BJ (cell line): ENCODE data around the gene SLC22A25. TPM values are rescaled to one million over a fixed set of nuclear protein-coding genes. Genes with fewer than 3 reads are reported as not detected.

Experiments used
- CTCF ChIA-PET: fragments of 350-600 bp; formaldehyde crosslinking; extraction: SDS; loops from one replicate; lab custom pipeline; 2021; ENCODE audit warnings: antibody characterized with exemption, inconsistent platforms; lab: Yijun Ruan, JAX
- POLR2A ChIA-PET: fragments of 300-600 bp; sonication (Branson Sonifier 250); formaldehyde crosslinking; extraction: SDS; loops from one replicate; lab custom pipeline; 2021; ENCODE audit warnings: antibody characterized with exemption; lab: Charles Lee
- DNase-seq: peaks from one replicate; pipeline ENCODE4 v3.0.0-alpha.2; 2011; ENCODE audit warnings: low read depth
- H3K27me3 ChIP-seq: 2 replicates; pipeline ENCODE4 v1.6.0; 2011; ENCODE audit warnings: low read length; ENCODE audit not compliant: control insufficient read depth, insufficient read depth
- H3K36me3 ChIP-seq: 2 replicates; pipeline ENCODE4 v1.5.1; 2011; ENCODE audit warnings: low read length; ENCODE audit not compliant: control insufficient read depth, insufficient read depth
- H3K4me3 ChIP-seq: 2 replicates; pipeline ENCODE4 v1.5.1; 2011; ENCODE audit warnings: low read depth, mild to moderate bottlenecking, control low read depth, low read length
- polyA plus RNA-seq: library from polyadenylated mRNA; depleted of rRNA; stranded (reverse); fragments of >200 nt; gene quantifications from 2 replicates; pipeline ENCODE4 v1.2.3, GENCODE V29; 2011; rRNA removed
- TF ChIP-seq, protein P1 (sequence below): IDR thresholded peaks from 2 replicates; pipeline ENCODE4 v1.5.1; 2011; ENCODE audit warnings: low read depth, mild to moderate bottlenecking, control low read depth, inconsistent platforms, low read length, moderate library complexity; ENCODE audit not compliant: insufficient read depth

Gene SLC22A25
- polyA plus RNA-seq, 1 experiment, result not detected

DNA sequence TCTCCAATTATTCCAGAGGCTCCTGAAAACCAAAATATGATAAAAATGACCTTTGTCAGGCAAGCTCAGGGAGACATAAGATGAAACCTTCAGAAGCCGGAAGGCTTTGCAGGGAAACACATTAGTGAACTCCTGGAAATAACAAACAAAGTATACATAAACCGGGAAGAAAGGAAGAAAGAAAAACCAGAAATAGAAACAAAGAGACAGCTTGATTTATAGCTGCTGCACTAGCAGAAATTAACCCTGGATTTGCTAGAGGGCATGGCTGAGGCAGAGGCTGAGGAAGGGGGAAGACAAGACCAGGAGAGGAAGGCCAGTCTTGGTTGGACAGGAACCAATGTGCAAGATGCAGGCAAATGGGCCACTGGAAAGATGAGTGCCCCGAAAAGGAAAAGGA, 33.3 kb downstream of the SLC22A25 start:
- no peak overlapping the region for H3K4me3 ChIP-seq
- DNase-seq, result no peak
- H3K36me3 ChIP-seq, result no peaks in the 10 kb centered on the region
- H3K27me3 ChIP-seq, result no peaks in the 10 kb centered on the region
- TF ChIP-seq, protein P1, sequence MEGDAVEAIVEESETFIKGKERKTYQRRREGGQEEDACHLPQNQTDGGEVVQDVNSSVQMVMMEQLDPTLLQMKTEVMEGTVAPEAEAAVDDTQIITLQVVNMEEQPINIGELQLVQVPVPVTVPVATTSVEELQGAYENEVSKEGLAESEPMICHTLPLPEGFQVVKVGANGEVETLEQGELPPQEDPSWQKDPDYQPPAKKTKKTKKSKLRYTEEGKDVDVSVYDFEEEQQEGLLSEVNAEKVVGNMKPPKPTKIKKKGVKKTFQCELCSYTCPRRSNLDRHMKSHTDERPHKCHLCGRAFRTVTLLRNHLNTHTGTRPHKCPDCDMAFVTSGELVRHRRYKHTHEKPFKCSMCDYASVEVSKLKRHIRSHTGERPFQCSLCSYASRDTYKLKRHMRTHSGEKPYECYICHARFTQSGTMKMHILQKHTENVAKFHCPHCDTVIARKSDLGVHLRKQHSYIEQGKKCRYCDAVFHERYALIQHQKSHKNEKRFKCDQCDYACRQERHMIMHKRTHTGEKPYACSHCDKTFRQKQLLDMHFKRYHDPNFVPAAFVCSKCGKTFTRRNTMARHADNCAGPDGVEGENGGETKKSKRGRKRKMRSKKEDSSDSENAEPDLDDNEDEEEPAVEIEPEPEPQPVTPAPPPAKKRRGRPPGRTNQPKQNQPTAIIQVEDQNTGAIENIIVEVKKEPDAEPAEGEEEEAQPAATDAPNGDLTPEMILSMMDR, result no peak
- POLR2A ChIA-PET, result no interaction called here
- CTCF ChIA-PET, result interaction anchor here (1.2 kb wide), 1 partner anchor 304 kb away, joined by 3 read pairs; no protein-coding TSS in a partner anchor

Other genes with a start within 250 kb of the SLC22A25 start
- gene SLC22A8, start 227.8 kb downstream of the SLC22A25 start, polyA plus RNA-seq, result not detected in 2 replicates
- not detected in 2 replicates for gene SLC22A24, start 99.4 kb downstream of the SLC22A25 start, polyA plus RNA-seq
- gene SLC22A9, start 126.2 kb upstream of the SLC22A25 start, polyA plus RNA-seq, result not detected in 2 replicates
- not detected in 2 replicates for gene PLAAT5, start 247.6 kb upstream of the SLC22A25 start, polyA plus RNA-seq